Trophoblast cell (in vitro differentiated cells and primary cell): ENCODE measurements around the gene HPGD.
A peak's percentile ranks its signal among the peaks of the same experiment; 100 is the strongest.

Experiments
- DNase-seq, 2 donors: peaks; one replicate each; pipeline ENCODE4 v3.0.0-alpha.2; 2016
- H2AFZ ChIP-seq: 2 replicates; pipeline ENCODE4 v1.6.1; 2013; ENCODE audit warnings: low read length, moderate library complexity, mild to moderate bottlenecking; ENCODE audit not compliant: insufficient read depth, poor library complexity
- H2AK5ac ChIP-seq: 2 replicates; pipeline ENCODE4 v1.6.1; 2013; ENCODE audit warnings: mild to moderate bottlenecking, low read length
- H2BK120ac ChIP-seq: 2 replicates; pipeline ENCODE4 v1.6.1; 2013; ENCODE audit warnings: low read length, mild to moderate bottlenecking, moderate library complexity; ENCODE audit not compliant: insufficient read depth, poor library complexity
- H2BK12ac ChIP-seq: 2 replicates; pipeline ENCODE4 v1.6.1; 2013; ENCODE audit warnings: mild to moderate bottlenecking, low read length, moderate library complexity
- H2BK5ac ChIP-seq: 2 replicates; pipeline ENCODE4 v1.6.1; 2013; ENCODE audit warnings: low read length, low read depth, moderate library complexity, mild to moderate bottlenecking; ENCODE audit not compliant: poor library complexity
- H3K14ac ChIP-seq: 2 replicates; pipeline ENCODE4 v1.6.1; 2013; ENCODE audit warnings: mild to moderate bottlenecking, low read length
- H3K18ac ChIP-seq: 2 replicates; pipeline ENCODE4 v1.6.1; 2013; ENCODE audit warnings: mild to moderate bottlenecking, low read length
- H3K23ac ChIP-seq: 2 replicates; pipeline ENCODE4 v1.6.1; 2013; ENCODE audit warnings: low read length
- H3K27ac ChIP-seq: 2 replicates; pipeline ENCODE4 v1.5.1; 2013; ENCODE audit warnings: low read depth, mild to moderate bottlenecking, inconsistent platforms, low read length, moderate library complexity
- H3K27me3 ChIP-seq: 2 replicates; pipeline ENCODE4 v1.6.1; 2013; ENCODE audit warnings: inconsistent platforms, mild to moderate bottlenecking, low read length, moderate library complexity; ENCODE audit not compliant: insufficient read depth
- H3K36me3 ChIP-seq, 2 experiments: 1 replicate in 1 of 2; 2 replicates in 1 of 2; pipeline ENCODE4 v1.6.1; 2013; ENCODE audit warnings: low read length in 2 of 2, mild to moderate bottlenecking in 2 of 2, moderate library complexity in 1 of 2; ENCODE audit not compliant: insufficient read depth in 2 of 2, control insufficient read depth in 1 of 2
- H3K4ac ChIP-seq: 2 replicates; pipeline ENCODE4 v1.6.1; 2013; ENCODE audit warnings: low read depth, mild to moderate bottlenecking, low read length, moderate library complexity
- H3K4me1 ChIP-seq, 2 experiments: 1 replicate in 1 of 2; 2 replicates in 1 of 2; pipeline ENCODE4 v1.6.1; 2013; ENCODE audit warnings: low read length in 2 of 2, mild to moderate bottlenecking in 2 of 2, moderate library complexity in 1 of 2; ENCODE audit not compliant: insufficient read depth in 2 of 2, control insufficient read depth in 1 of 2
- H3K4me2 ChIP-seq: 2 replicates; pipeline ENCODE4 v1.6.1; 2013; ENCODE audit warnings: inconsistent platforms, mild to moderate bottlenecking, low read length, moderate library complexity
- H3K4me3 ChIP-seq: 2 replicates; pipeline ENCODE4 v1.5.1; 2013; ENCODE audit warnings: mild to moderate bottlenecking, low read depth, low read length, inconsistent platforms
- H3K79me1 ChIP-seq: one replicate; pipeline ENCODE4 v1.6.1; 2013; ENCODE audit warnings: low read length
- H3K79me2 ChIP-seq: 2 replicates; pipeline ENCODE4 v1.6.1; 2013; ENCODE audit warnings: low read length, mild to moderate bottlenecking; ENCODE audit not compliant: control insufficient read depth, insufficient read depth, poor library complexity
- H3K9ac ChIP-seq: 2 replicates; pipeline ENCODE4 v1.6.1; 2013; ENCODE audit warnings: mild to moderate bottlenecking, low read length
- H3K9me3 ChIP-seq: 2 replicates; pipeline ENCODE4 v1.6.1; 2013; ENCODE audit warnings: low read depth, mild to moderate bottlenecking, control low read depth, inconsistent platforms, low read length; ENCODE audit not compliant: insufficient read depth
- H4K12ac ChIP-seq: 2 replicates; pipeline ENCODE4 v1.6.1; 2013; ENCODE audit warnings: low read depth, mild to moderate bottlenecking, low read length, moderate library complexity
- H4K8ac ChIP-seq: 2 replicates; pipeline ENCODE4 v1.6.1; 2013; ENCODE audit warnings: low read depth, mild to moderate bottlenecking, low read length, moderate library complexity
- H4K91ac ChIP-seq: one replicate; pipeline ENCODE4 v1.6.1; 2013; ENCODE audit warnings: low read depth, mild to moderate bottlenecking, low read length, moderate library complexity
- WGBS: extraction: QIAGEN DNeasy Blood & Tissue Kit; methylation state at CpG from one replicate; pipeline ENCODE4 v1.1.7; 2013; ENCODE audit warnings: missing lambda C conversion rate; ENCODE audit not compliant: insufficient read length, insufficient coverage; ENCODE audit errors: extremely low coverage; 5-methylcytosine and 5-hydroxymethylcytosine counted together

The HPGD gene

GRCh38 chr4:174516794-174517193 lies 5.5 kb downstream of the HPGD start:
- no peak overlapping the region for H3K23ac ChIP-seq
- no peak overlapping the region for H4K12ac ChIP-seq
- no peak overlapping the region for H3K9ac ChIP-seq
- no peaks in the 10 kb centered on the region for H3K79me2 ChIP-seq
- no peak for DNase-seq
- H4K91ac ChIP-seq, result no peak overlapping the region
- no peak overlapping the region for H3K27ac ChIP-seq
- H3K4ac ChIP-seq, result no peak overlapping the region
- no peak overlapping the region for H3K4me2 ChIP-seq
- WGBS, result no CpG with 5 or more reads among the region's 1 CpG
- H4K8ac ChIP-seq, result no peak overlapping the region
- no peak overlapping the region for H2BK5ac ChIP-seq
- H3K79me1 ChIP-seq, result no peaks in the 10 kb centered on the region
- no peaks in the 10 kb centered on the region for H3K27me3 ChIP-seq
- H2AK5ac ChIP-seq, result no peak overlapping the region
- no peaks in the 10 kb centered on the region for H3K9me3 ChIP-seq
- peaks cover 0 to 2% of the 10 kb centered on the region in 2 experiments for H3K4me1 ChIP-seq
- no peak overlapping the region for H2BK12ac ChIP-seq
- no peaks in the 10 kb centered on the region for H3K36me3 ChIP-seq
- no peak overlapping the region for H2AFZ ChIP-seq
- H2BK120ac ChIP-seq, result no peak overlapping the region
- no peak overlapping the region for H3K18ac ChIP-seq
- H3K14ac ChIP-seq, result no peak overlapping the region
- H3K4me3 ChIP-seq, result no peak overlapping the region

- H3K27me3 ChIP-seq, result no peaks in the 10 kb centered on the region
- no peaks in the 10 kb centered on the region for H3K4me1 ChIP-seq
- H3K9me3 ChIP-seq, result no peaks in the 10 kb centered on the region
- H2BK120ac ChIP-seq, result no peak overlapping the region
- H3K18ac ChIP-seq, result no peak overlapping the region
- H3K79me1 ChIP-seq, result no peaks in the 10 kb centered on the region
- DNase-seq, result peak in 1 of 2 donors; percentile 44
- no peak overlapping the region for H4K12ac ChIP-seq
- no peak overlapping the region for H3K14ac ChIP-seq
- no peak overlapping the region for H4K8ac ChIP-seq
- no peak overlapping the region for H2AK5ac ChIP-seq
- no peak overlapping the region for H3K4me2 ChIP-seq
- no peaks in the 10 kb centered on the region for H3K36me3 ChIP-seq
- H4K91ac ChIP-seq, result no peak overlapping the region
- H3K9ac ChIP-seq, result no peak overlapping the region
- H3K79me2 ChIP-seq, result no peaks in the 10 kb centered on the region
- no peak overlapping the region for H2BK5ac ChIP-seq
- WGBS, result no CpG with 5 or more reads among the region's 1 CpG
- no peak overlapping the region for H2BK12ac ChIP-seq
- H3K4ac ChIP-seq, result no peak overlapping the region
- H2AFZ ChIP-seq, result no peak overlapping the region
- no peak overlapping the region for H3K23ac ChIP-seq
- no peak overlapping the region for H3K27ac ChIP-seq
- H3K4me3 ChIP-seq, result no peak overlapping the region
These were observed 5.9 kb downstream of the HPGD start for GRCh38 chr4:174516345-174516744.

- Histone ChIP-seq H3K4me2 (no peak overlapping the region), H3K23ac (no peak overlapping the region), H3K18ac (no peak overlapping the region), H3K4me1 (no peaks in the 10 kb centered on the region), H3K79me2 (no peaks in the 10 kb centered on the region), H3K79me1 (no peaks in the 10 kb centered on the region), H2BK120ac (no peak overlapping the region), H2AK5ac (no peak overlapping the region), H3K27ac (no peak overlapping the region), H2AFZ (no peak overlapping the region), H3K9me3 (no peaks in the 10 kb centered on the region), H4K12ac (no peak overlapping the region), H3K36me3 (no peaks in the 10 kb centered on the region), H3K4me3 (no peak overlapping the region), H3K4ac (no peak overlapping the region), H2BK12ac (no peak overlapping the region), H3K9ac (no peak overlapping the region), H4K91ac (no peak overlapping the region), H4K8ac (no peak overlapping the region), H3K14ac (no peak overlapping the region), H2BK5ac (no peak overlapping the region), H3K27me3 (no peaks in the 10 kb centered on the region)
- DNase-seq, result no peak
- no CpG with 5 or more reads among the region's 3 CpGs for WGBS
These were observed 9.5 kb downstream of the HPGD start for GRCh38 chr4:174512745-174513144.

GRCh38 chr4:174505892-174506291 lies 16.4 kb downstream of the HPGD start:
- Histone ChIP-seq H3K14ac (no peak overlapping the region), H3K27ac (no peak overlapping the region), H3K4me3 (no peak overlapping the region), H2BK120ac (no peak overlapping the region), H2AFZ (no peak overlapping the region), H3K79me2 (no peaks in the 10 kb centered on the region), H3K27me3 (no peaks in the 10 kb centered on the region), H3K4me2 (no peak overlapping the region), H3K36me3 (peaks cover 4 to 8% of the 10 kb centered on the region in 2 experiments), H3K79me1 (no peaks in the 10 kb centered on the region), H4K91ac (no peak overlapping the region), H2BK5ac (no peak overlapping the region), H3K9ac (no peak overlapping the region), H4K12ac (no peak overlapping the region), H2AK5ac (no peak overlapping the region), H3K4ac (no peak overlapping the region), H3K23ac (no peak overlapping the region), H3K18ac (no peak overlapping the region), H4K8ac (no peak overlapping the region), H3K9me3 (no peaks in the 10 kb centered on the region), H2BK12ac (no peak overlapping the region), H3K4me1 (no peaks in the 10 kb centered on the region)
- no CpG with 5 or more reads among the region's 4 CpGs for WGBS
- no peak for DNase-seq
